HG03520 (cell line): ENCODE results near the gene PRODH.
"Not testable (repeated sequence)": the region's sequence is repeated elsewhere in the genome, so short reads cannot be mapped to it uniquely, and the experiment has no call there.

Experiments
- ATAC-seq: cut with Tn5 transposase; IDR thresholded peaks from one replicate; pipeline ENCODE4 v1.9.1; 2021; ENCODE audit warnings: mild to moderate bottlenecking, moderate library complexity; ENCODE audit not compliant: unreplicated experiment

Gene PRODH

GRCh38 chr22:18968011-18968749 lies 32.1 kb upstream of the PRODH start:
- ATAC-seq = no peak

DNA sequence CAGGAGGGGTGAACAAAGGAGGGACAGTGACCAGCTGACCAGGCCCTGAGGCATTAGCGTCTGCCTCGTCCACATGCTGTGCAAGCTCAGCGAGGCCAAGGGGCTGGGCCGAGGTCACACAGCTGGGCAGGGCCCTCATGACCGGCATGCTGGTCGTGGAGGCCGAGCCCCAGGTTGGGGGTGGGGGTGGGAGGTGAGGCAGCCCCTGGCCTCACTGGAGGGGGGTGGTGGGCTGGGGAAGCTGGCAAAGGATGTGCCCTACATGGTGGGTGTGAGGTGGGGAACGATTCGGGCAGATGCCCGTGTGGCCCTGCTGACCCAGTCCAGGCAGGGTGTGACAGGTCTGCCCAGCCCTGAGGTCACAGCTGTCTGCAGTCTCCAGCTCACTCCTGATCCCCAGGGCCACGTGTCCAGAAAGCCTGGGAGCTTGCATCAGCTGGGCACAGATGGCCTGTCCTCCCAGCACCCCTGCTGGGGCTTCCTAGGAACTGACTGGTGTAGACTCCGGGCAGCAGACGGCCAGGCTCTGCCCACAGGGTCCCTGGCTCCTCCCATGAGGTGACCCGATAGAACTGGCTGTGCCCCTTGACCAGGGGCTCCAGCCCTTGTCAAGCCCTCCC lies 31.4 kb upstream of the PRODH start:
- not testable (repeated sequence) for ATAC-seq

GRCh38 chr22:18966748-18967147 lies 30.7 kb upstream of the PRODH start:
- no peak for ATAC-seq

DNA sequence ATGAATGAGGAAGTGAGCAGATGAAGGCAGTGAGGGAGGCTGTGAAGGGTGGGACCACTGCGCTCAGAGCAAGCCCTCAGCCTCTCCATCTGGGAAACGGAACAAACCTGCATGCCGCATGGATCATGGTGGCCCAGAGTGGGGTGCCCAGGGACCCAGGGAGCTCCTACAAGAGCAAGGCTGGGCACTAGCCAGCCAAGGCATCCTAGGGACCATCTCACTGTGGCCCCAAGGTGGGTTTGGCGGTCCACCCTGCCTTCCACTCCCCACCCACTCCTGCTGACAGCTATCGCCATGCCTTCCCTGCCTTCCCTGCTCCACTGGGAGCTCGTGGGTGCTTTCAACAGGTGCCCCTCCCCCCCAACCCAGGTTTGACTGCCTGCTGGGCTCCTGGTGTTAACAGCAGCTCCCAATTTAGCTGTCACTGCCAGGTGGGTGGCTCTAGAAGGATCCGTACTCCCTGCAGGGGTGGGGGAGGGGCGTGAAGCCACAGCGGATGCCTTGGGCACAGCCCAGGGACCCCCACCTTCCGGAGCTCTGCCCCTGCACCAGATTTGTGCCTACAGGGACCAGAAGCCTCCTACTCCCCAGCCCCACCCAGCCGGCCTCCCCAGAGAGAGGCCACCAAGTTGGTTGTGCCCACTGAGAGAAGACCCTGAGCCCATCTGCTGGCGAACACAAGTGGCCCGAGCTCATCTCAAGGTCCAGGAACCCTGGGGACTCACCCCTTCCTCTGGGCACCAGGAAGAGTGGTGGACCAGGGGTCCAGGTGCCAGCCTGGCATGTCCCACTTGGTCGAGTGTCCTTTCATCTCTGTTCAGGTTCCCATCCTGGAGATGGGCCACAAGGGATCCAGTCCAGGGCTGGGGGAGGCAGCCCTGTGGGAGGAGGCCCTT lies 29.7 kb upstream of the PRODH start:
- ATAC-seq = no peak

- not testable (repeated sequence) for ATAC-seq
These were observed 28.6 kb upstream of the PRODH start for GRCh38 chr22:18964501-18965265.

GRCh38 chr22:18964051-18964450 lies 28.0 kb upstream of the PRODH start:
- not testable (repeated sequence) for ATAC-seq

- no peak for ATAC-seq
These were observed 26.2 kb upstream of the PRODH start for GRCh38 chr22:18962308-18962635.

DNA sequence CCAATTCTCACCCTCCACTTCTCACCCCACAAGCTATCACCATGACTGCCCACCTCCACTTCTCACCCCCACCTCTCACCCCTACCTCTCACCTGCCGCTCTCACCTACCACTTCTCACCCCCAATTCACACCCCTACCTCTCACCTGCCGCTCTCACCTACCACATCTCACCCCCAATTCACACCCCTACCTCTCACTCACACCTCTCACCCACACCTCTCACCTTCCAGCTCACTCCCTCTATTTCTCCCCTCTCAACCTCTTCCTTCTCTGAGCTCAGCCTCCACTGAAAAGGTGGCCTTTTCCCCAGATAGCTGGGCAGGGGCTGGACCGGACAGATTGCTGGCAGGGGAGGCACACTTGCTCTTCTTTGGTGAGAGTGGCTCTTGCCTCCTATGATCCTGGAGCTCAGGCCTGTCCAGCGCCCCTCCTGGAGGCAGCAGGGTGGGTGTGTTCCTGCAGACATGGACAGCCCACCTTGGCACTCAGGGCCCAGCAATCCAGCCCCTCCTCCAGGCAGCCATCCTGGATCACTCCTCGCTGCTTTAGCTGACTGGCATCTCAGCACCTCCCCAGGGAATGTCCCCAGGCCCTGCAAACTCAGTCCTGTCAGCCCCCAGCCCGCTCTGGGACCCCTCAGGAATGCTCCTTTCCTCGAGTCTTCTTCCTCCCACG lies 25.7 kb upstream of the PRODH start:
- ATAC-seq = not testable (repeated sequence)

DNA sequence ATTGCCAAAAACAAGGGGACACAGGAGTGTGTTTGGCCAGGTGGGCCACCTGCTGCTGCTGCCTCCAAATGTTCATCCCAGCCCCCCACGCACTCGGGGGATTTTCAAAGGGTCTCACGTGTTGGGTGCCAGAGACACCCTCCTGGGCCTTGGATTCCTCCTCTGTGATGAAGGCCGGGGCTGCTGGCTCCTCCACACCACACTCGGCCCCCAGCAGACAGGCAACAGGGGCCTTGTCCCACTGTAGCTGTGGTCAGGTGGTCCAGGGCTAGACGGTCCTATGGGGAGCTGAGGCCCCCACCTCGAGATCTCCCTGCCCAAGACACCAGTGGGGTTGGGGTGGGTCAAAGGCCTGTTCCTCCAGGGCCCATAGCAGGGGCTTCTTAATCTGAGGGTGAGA lies 25.1 kb upstream of the PRODH start:
- not testable (repeated sequence) for ATAC-seq

DNA sequence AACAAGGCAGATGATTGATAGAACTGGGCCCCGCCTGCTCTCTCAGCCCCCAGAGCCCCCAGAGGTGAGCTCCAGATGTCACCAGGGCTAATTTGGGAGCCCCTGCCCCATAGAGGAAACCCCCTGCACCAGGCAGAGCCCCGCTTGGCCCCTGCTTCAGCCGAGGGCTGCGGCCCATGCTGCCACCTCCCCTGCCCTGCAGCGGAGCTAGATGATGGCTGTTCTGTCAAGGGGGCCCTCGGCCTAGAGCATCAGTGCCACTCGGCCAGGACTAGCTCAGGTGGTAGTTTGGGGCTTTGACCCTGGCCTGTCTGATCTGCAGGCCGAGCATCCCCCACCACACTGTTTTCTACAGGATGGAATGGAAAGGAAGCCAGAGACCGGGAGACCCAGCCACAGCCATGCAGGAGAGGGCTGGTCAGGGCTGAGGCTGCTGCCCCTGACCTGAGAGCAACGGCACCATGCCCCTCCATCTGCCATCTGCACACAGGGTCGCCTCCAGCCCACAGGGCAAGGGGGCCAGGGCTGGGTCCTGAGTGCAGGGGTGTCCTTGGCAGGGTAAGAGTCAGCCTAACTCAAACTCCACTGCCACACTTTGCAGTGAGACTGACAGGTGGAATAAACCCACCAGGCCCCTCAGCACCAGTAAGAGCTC lies 24.2 kb upstream of the PRODH start:
- not testable (repeated sequence) for ATAC-seq

DNA sequence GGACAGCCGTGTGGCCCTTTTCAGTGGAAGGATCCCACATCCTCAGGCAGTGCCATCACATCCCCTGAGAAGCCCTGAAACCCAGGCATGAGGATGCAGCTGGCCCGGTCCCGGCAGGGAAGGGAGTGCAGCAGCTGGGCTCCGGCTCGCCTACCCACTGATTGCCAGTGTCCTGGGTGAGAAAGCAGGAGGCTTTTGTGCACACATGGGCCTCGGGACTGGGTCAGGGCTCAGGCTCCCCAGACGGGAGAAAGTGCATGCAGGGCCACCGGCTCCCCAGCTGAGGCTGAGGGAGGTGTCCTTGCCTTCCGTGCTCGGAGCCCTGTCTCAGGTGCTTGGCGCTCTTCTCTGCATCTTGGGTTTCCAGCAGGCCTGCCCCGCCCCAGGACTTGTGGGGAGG lies 23.6 kb upstream of the PRODH start:
- not testable (repeated sequence) for ATAC-seq

DNA sequence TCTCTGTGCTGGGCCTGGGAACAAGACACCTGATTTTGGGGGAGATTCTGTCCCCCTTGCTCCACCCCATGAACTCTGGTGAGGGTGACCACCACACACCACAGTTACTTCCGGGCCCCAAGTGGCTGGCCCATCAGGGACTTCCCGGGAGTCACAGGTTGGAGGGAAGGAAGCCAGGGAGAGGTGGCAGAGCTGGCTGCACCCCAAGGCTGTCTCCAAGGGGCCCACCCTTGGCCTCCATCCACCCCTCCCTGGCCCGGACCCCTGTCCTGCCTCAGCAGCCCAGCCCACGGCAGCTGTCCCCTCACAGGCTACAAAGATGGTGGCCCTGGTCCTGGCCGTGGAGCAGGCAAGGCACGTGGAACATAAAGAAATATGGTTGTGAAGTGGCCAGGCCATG lies 23.2 kb upstream of the PRODH start:
- ATAC-seq = not testable (repeated sequence)

GRCh38 chr22:18958738-18959137 lies 22.6 kb upstream of the PRODH start:
- ATAC-seq = not testable (repeated sequence)

GRCh38 chr22:18958321-18958705 lies 22.2 kb upstream of the PRODH start:
- not testable (repeated sequence) for ATAC-seq

- not testable (repeated sequence) for ATAC-seq
These were observed 21.7 kb upstream of the PRODH start for GRCh38 chr22:18957621-18958320.

GRCh38 chr22:18956956-18957355 lies 20.9 kb upstream of the PRODH start:
- ATAC-seq = not testable (repeated sequence)

- not testable (repeated sequence) for ATAC-seq
These were observed 20.2 kb upstream of the PRODH start for GRCh38 chr22:18956121-18956895.

- no peak for ATAC-seq
These were observed 19.6 kb upstream of the PRODH start for GRCh38 chr22:18955696-18956095.
